OCI-LY1 (cell line): ENCODE results near the gene MOGAT1.

Source experiments
- H2AFZ ChIP-seq: fragments of 200-600 bp; sonication (generic), shearing (Covaris generic); 2 replicates; pipeline ENCODE4 v1.6.0; 2014; ENCODE audit warnings: antibody characterized with exemption, mild to moderate bottlenecking, low read length
- H3F3A ChIP-seq: fragments of 200-600 bp; sonication (generic), shearing (Covaris generic); 2 replicates; pipeline ENCODE4 v1.6.0; 2014; ENCODE audit warnings: mild to moderate bottlenecking, antibody characterized with exemption, low read length, moderate library complexity; ENCODE audit not compliant: insufficient read depth
- H3K27ac ChIP-seq: fragments of 200-600 bp; sonication (generic); 2 replicates; pipeline ENCODE4 v1.5.1; 2014; ENCODE audit warnings: low read length, mixed run types, mild to moderate bottlenecking, low read depth; ENCODE audit not compliant: poor library complexity, severe bottlenecking
- H3K27me3 ChIP-seq: fragments of 200-600 bp; sonication (generic); 2 replicates; pipeline ENCODE4 v1.6.0; 2014; ENCODE audit warnings: antibody characterized with exemption, mild to moderate bottlenecking, low read length, moderate library complexity; ENCODE audit not compliant: insufficient read depth
- H3K36me3 ChIP-seq: fragments of 200-600 bp; sonication (generic); 2 replicates; pipeline ENCODE4 v1.6.1; 2014; ENCODE audit warnings: mild to moderate bottlenecking, antibody characterized with exemption, low read length, moderate library complexity, mixed read lengths; ENCODE audit not compliant: insufficient read depth
- H3K4me1 ChIP-seq: fragments of 200-600 bp; sonication (generic); 2 replicates; pipeline ENCODE4 v1.5.1; 2014; ENCODE audit warnings: mild to moderate bottlenecking, low read length, moderate library complexity; ENCODE audit not compliant: insufficient read depth, severe bottlenecking
- H3K4me2 ChIP-seq: fragments of 200-600 bp; sonication (generic), shearing (Covaris generic); 2 replicates; pipeline ENCODE4 v1.6.1; 2014; ENCODE audit warnings: low read length
- H3K4me3 ChIP-seq: fragments of 200-600 bp; sonication (generic); 2 replicates; pipeline ENCODE4 v1.5.1; 2014; ENCODE audit warnings: low read length, low read depth, mild to moderate bottlenecking, mixed read lengths; ENCODE audit not compliant: poor library complexity, severe bottlenecking
- H3K79me2 ChIP-seq: fragments of 200-600 bp; shearing (Covaris generic); 2 replicates; pipeline ENCODE4 v1.6.1; 2016; ENCODE audit warnings: mixed run types, low read length, mixed read lengths; ENCODE audit not compliant: insufficient read depth
- H3K9ac ChIP-seq: fragments of 200-600 bp; sonication (generic), shearing (Covaris generic); 2 replicates; pipeline ENCODE4 v1.6.1; 2014; ENCODE audit warnings: mild to moderate bottlenecking, low read length, mixed read lengths
- H3K9me2 ChIP-seq: fragments of 200-600 bp; sonication (generic), shearing (Covaris generic); 2 replicates; pipeline ENCODE4 v1.6.1; 2014; ENCODE audit warnings: low read depth, mild to moderate bottlenecking, low read length, mixed read lengths
- H3K9me3 ChIP-seq: fragments of 200-600 bp; shearing (Covaris generic); 2 replicates; pipeline ENCODE4 v1.6.1; 2014; ENCODE audit warnings: low read length, mixed read lengths
- H4K20me1 ChIP-seq: fragments of 200-600 bp; sonication (generic), shearing (Covaris generic); 2 replicates; pipeline ENCODE4 v1.6.0; 2016; ENCODE audit warnings: mild to moderate bottlenecking, low read length; ENCODE audit not compliant: insufficient read depth
- EZH2 ChIP-seq: fragments of 200-600 bp; sonication (generic), shearing (Covaris generic); IDR thresholded peaks from 2 replicates; pipeline ENCODE4 v1.8.0; 2017; ENCODE audit warnings: borderline replicate concordance, mixed run types, mild to moderate bottlenecking, antibody characterized with exemption, low read length, moderate library complexity, mixed read lengths
- TF ChIP-seq, protein P1 (sequence below): fragments of 200-600 bp; sonication (generic), shearing (Covaris generic); IDR thresholded peaks from 2 replicates; pipeline ENCODE4 v1.5.1; 2017; ENCODE audit warnings: mild to moderate bottlenecking, antibody characterized with exemption, low read length, moderate library complexity, mixed read lengths

Gene MOGAT1

DNA sequence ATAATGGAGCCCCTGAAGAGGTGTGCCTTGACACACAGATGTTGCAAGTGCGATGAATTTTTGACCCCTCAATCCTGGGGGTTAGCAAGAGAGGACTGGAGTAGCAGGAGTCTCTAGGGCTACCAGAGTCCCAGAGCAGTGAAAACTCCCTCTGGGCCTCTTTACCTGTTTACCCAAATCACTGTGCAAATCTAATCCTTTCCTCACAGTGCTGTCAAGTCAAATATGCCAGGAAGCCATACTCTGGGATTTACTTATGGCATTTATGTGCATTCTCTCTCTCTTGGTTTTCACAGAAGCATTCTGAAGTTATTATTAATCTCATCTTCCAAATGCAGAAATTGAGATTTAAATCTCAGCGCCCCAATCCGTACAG is 62.0 kb downstream of the MOGAT1 start:
- H3K4me1 ChIP-seq = peaks cover 7% of the 10 kb centered on the region
- TF ChIP-seq EZH2 = no peak
- TF ChIP-seq, protein P1, sequence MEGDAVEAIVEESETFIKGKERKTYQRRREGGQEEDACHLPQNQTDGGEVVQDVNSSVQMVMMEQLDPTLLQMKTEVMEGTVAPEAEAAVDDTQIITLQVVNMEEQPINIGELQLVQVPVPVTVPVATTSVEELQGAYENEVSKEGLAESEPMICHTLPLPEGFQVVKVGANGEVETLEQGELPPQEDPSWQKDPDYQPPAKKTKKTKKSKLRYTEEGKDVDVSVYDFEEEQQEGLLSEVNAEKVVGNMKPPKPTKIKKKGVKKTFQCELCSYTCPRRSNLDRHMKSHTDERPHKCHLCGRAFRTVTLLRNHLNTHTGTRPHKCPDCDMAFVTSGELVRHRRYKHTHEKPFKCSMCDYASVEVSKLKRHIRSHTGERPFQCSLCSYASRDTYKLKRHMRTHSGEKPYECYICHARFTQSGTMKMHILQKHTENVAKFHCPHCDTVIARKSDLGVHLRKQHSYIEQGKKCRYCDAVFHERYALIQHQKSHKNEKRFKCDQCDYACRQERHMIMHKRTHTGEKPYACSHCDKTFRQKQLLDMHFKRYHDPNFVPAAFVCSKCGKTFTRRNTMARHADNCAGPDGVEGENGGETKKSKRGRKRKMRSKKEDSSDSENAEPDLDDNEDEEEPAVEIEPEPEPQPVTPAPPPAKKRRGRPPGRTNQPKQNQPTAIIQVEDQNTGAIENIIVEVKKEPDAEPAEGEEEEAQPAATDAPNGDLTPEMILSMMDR = no peak
- no peak overlapping the region for H2AFZ ChIP-seq
- H3K79me2 ChIP-seq = no peaks in the 10 kb centered on the region
- 0 out of 2 replicates have a peak, but pooled peaks cover 2% of the 10 kb centered on the region for H3K9me3 ChIP-seq
- H3K4me2 ChIP-seq = no peak overlapping the region
- H3F3A ChIP-seq = no peaks in the 10 kb centered on the region; the same call in 1 of the 2 replicates
- H3K27ac ChIP-seq = no peak overlapping the region
- H3K9me2 ChIP-seq = no peaks in the 10 kb centered on the region
- no peaks in the 10 kb centered on the region for H4K20me1 ChIP-seq
- no peak overlapping the region for H3K9ac ChIP-seq
- H3K36me3 ChIP-seq = no peaks in the 10 kb centered on the region; the same call in 1 of the 2 replicates
- no peaks in the 10 kb centered on the region for H3K27me3 ChIP-seq
- H3K4me3 ChIP-seq = no peak overlapping the region

DNA sequence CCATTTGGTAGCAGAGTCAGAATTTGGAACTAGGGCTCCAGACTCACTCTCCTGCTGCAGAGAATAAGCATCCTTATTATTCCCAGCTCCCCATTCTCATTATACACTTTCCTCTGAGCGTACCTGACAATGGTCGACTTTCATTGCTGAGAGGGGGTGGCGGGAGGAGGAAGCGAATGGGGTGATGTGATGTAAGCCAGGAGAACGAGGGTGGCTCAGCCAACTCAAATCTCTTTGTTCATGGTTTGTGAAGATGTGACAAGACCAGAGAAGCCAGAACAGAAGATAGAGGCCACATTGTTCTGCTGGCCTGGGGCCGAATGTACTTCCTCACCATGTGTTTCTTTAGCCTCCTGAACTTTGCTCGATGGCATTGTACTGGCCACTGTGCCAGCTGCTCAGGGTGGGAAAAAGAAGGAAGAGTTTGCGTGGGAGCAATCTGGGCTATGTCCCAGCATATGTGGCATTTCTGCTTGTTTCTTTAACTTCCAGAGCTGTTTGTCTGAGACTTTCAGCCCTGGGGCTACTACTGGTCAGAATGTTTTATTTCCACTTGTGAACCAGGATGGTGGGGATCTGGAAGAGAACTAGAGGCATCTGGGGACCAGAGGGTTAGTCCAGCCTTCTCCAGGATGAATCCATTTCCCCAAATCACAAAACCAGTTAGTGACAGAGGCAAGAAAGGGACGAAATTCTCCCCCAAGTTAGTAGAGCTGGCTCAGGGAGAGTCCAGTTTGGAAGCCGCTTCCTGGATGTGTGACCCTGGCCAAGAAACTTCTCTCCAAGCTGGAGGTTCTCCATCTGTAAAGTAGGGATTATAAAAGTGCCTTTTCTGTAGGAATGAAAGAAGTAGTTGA is 62.6 kb downstream of the MOGAT1 start:
- H3K4me3 ChIP-seq = no peak overlapping the region
- no peaks in the 10 kb centered on the region for H3K79me2 ChIP-seq
- no peaks in the 10 kb centered on the region; the same call in 1 of the 2 replicates for H3F3A ChIP-seq
- no peaks in the 10 kb centered on the region for H4K20me1 ChIP-seq
- no peak overlapping the region for H3K4me2 ChIP-seq
- no peak overlapping the region for H2AFZ ChIP-seq
- peaks cover 7% of the 10 kb centered on the region for H3K4me1 ChIP-seq
- no peak overlapping the region for H3K9ac ChIP-seq
- 0 out of 2 replicates have a peak, but pooled peaks cover 2% of the 10 kb centered on the region for H3K9me3 ChIP-seq
- TF ChIP-seq, protein P1 = no peak
- TF ChIP-seq EZH2 = no peak
- H3K27me3 ChIP-seq = no peaks in the 10 kb centered on the region
- H3K36me3 ChIP-seq = no peaks in the 10 kb centered on the region; the same call in 1 of the 2 replicates
- H3K27ac ChIP-seq = no peak overlapping the region
- no peaks in the 10 kb centered on the region for H3K9me2 ChIP-seq

DNA sequence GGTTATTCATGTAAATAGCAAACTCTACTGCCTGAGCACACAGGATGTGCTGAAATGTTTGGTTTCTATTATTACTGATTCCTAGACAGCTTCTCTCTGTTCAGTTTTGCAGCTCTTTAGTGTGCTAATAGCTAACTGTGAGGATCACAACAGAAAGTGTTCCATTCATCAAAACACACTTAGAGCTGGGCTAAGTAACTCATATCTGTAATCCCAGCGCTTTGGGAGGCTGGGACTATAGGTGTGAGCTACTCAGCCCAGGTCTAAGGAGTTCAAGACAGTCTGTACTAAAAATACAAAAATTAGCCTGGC is 63.2 kb downstream of the MOGAT1 start:
- Histone ChIP-seq H3K9me2 (no peaks in the 10 kb centered on the region), H3K36me3 (no peaks in the 10 kb centered on the region; the same call in 1 of the 2 replicates), H3K9me3 (0 out of 2 replicates have a peak, but pooled peaks cover 2% of the 10 kb centered on the region), H3K4me2 (no peak overlapping the region), H3K79me2 (no peaks in the 10 kb centered on the region), H3F3A (no peaks in the 10 kb centered on the region; the same call in 1 of the 2 replicates), H3K9ac (no peak overlapping the region), H3K4me1 (peaks cover 7% of the 10 kb centered on the region), H3K4me3 (no peak overlapping the region), H2AFZ (no peak overlapping the region), H4K20me1 (no peaks in the 10 kb centered on the region), H3K27me3 (no peaks in the 10 kb centered on the region), H3K27ac (no peak overlapping the region)
- TF ChIP-seq, protein P1 = no peak
- no peak for TF ChIP-seq EZH2
